Cardiac muscle cell (in vitro differentiated cells and primary cell): ENCODE data around the gene FBLN1. TPM values are rescaled to one million over a fixed set of nuclear protein-coding genes. Genes with fewer than 3 reads are reported as not detected.

Experiments
- DNase-seq, 2 donors: peaks; one replicate each; pipeline versions ENCODE4 v3.0.0 to v3.0.0-alpha.2; 2010 to 2017; ENCODE audit warnings: low read depth in 1 of 2, low spot score in 1 of 2
- H3K27ac ChIP-seq: fragments of 200-600 bp; sonication (generic); 2 replicates; pipeline ENCODE4 v1.5.1; 2016
- H3K27me3 ChIP-seq: fragments of 200-600 bp; sonication (generic); 2 replicates; pipeline ENCODE4 v1.6.0; 2016; ENCODE audit warnings: control low read depth
- H3K36me3 ChIP-seq: fragments of 200-600 bp; sonication (generic); 2 replicates; pipeline ENCODE4 v1.5.1; 2016; ENCODE audit warnings: control low read depth
- H3K4me1 ChIP-seq: fragments of 200-600 bp; sonication (generic); 2 replicates; pipeline ENCODE4 v1.8.1; 2017; ENCODE audit warnings: low read depth, mild to moderate bottlenecking, mixed run types
- H3K4me3 ChIP-seq: fragments of 200-600 bp; sonication (generic); 2 replicates; pipeline ENCODE4 v1.5.1; 2016; ENCODE audit warnings: mild to moderate bottlenecking
- H3K9me3 ChIP-seq: fragments of 200-600 bp; sonication (generic); 2 replicates; pipeline ENCODE4 v1.5.1; 2017; ENCODE audit warnings: low read depth, mild to moderate bottlenecking, control low read depth
- CTCF ChIP-seq: IDR thresholded peaks from 2 replicates; pipeline ENCODE4 v1.5.1; 2012; ENCODE audit warnings: low read depth, mild to moderate bottlenecking, low read length
- polyA plus RNA-seq: library from polyadenylated mRNA; unstranded; fragments of >200 nt; fragmentation: Nextera tagmentation; extraction: Ambion mirVana; gene quantifications from 2 replicates; pipeline ENCODE4 v1.2.1, GENCODE V29; 2016
- total RNA-seq: library from RNA; depleted of rRNA; stranded (reverse); fragments of >200 nt; gene quantifications from 2 replicates; pipeline ENCODE4 v1.2.3, GENCODE V29; 2016

FBLN1 gene
- total and polyA plus RNA-seq, 2 experiments from 2014 or later, result 53.8 to 55.7 TPM

GRCh38 chr22:45579806-45580725 lies 77.4 kb downstream of the FBLN1 start:
- H3K27me3 ChIP-seq, result peaks cover 32% of the 10 kb centered on the region
- H3K9me3 ChIP-seq, result no peaks in the 10 kb centered on the region
- no peak overlapping the region for H3K4me3 ChIP-seq
- DNase-seq, result no peak
- H3K36me3 ChIP-seq, result no peaks in the 10 kb centered on the region
- TF ChIP-seq CTCF, result no peak
- H3K4me1 ChIP-seq, result no peaks in the 10 kb centered on the region
- H3K27ac ChIP-seq, result no peak overlapping the region

- H3K27me3 ChIP-seq, result peaks cover 40% of the 10 kb centered on the region
- no peaks in the 10 kb centered on the region for H3K9me3 ChIP-seq
- H3K4me3 ChIP-seq, result no peak overlapping the region
- no peaks in the 10 kb centered on the region for H3K36me3 ChIP-seq
- DNase-seq, result peak in 1 of 2 donors; percentile 7
- H3K27ac ChIP-seq, result no peak overlapping the region
- no peak for TF ChIP-seq CTCF
- H3K4me1 ChIP-seq, result no peaks in the 10 kb centered on the region
These were observed 78.2 kb downstream of the FBLN1 start for GRCh38 chr22:45580726-45581381.

- Histone ChIP-seq H3K4me3 (no peak overlapping the region), H3K36me3 (no peaks in the 10 kb centered on the region), H3K4me1 (no peaks in the 10 kb centered on the region), H3K27ac (no peak overlapping the region), H3K9me3 (no peaks in the 10 kb centered on the region), H3K27me3 (peaks cover 47% of the 10 kb centered on the region)
- DNase-seq, result no peak
- TF ChIP-seq CTCF, result no peak
These were observed 78.9 kb downstream of the FBLN1 start for GRCh38 chr22:45581549-45582080.

GRCh38 chr22:45582236-45582954 lies 79.7 kb downstream of the FBLN1 start:
- no peak overlapping the region for H3K27ac ChIP-seq
- DNase-seq, result no peak
- H3K9me3 ChIP-seq, result no peaks in the 10 kb centered on the region
- H3K27me3 ChIP-seq, result peaks cover 47% of the 10 kb centered on the region
- H3K4me3 ChIP-seq, result no peak overlapping the region
- TF ChIP-seq CTCF, result no peak
- no peaks in the 10 kb centered on the region for H3K4me1 ChIP-seq
- H3K36me3 ChIP-seq, result no peaks in the 10 kb centered on the region

- Histone ChIP-seq H3K4me1 (no peaks in the 10 kb centered on the region), H3K27ac (no peak overlapping the region), H3K36me3 (no peaks in the 10 kb centered on the region), H3K27me3 (peaks cover 52% of the 10 kb centered on the region), H3K9me3 (no peaks in the 10 kb centered on the region), H3K4me3 (no peak overlapping the region)
- TF ChIP-seq CTCF, result no peak
- DNase-seq, result no peak
These were observed 80.3 kb downstream of the FBLN1 start for GRCh38 chr22:45582955-45583320.
